GM13976 (cell line): Measurements from ENCODE around the gene SIAH2.

ENCODE experiments used
- DNase-seq: peaks from one replicate; pipeline ENCODE4 v3.0.0; 2012; ENCODE audit warnings: low spot score
- CTCF ChIP-seq: IDR thresholded peaks from 2 replicates; pipeline ENCODE4 v1.5.1; 2012; ENCODE audit warnings: borderline replicate concordance, mild to moderate bottlenecking; ENCODE audit not compliant: insufficient read depth; ENCODE audit errors: extremely low read depth, missing control alignments, control extremely low read depth
- in situ Hi-C: fragments of 300-500 bp; cut with MboI; formaldehyde crosslinking; loops from one replicate; pipeline ENCODE4 v1.12.0; 2022; ENCODE audit warnings: low sequenced_read_pairs, mixed read lengths, inconsistent platforms; ENCODE audit not compliant: unreplicated experiment

The SIAH2 gene

GRCh38 chr3:150765949-150766720, 3.2 kb upstream of the SIAH2 start:
- no peak for TF ChIP-seq CTCF
- in situ Hi-C loops: no loop called here
- no peak for DNase-seq

- in situ Hi-C loops: no loop called here
- no peak for TF ChIP-seq CTCF
- no peak for DNase-seq
These were observed 2.0 kb upstream of the SIAH2 start for GRCh38 chr3:150764967-150765366.

- TF ChIP-seq CTCF: no peak
- no peak for DNase-seq
- in situ Hi-C loops: no loop called here
These were observed 1.6 kb upstream of the SIAH2 start for GRCh38 chr3:150764566-150764965.

- in situ Hi-C loops: no loop called here
- DNase-seq: peak; percentile 63
These were observed 993 bp upstream of the SIAH2 start for GRCh38 chr3:150763841-150764483.

GRCh38 chr3:150762662-150763121, 277 bp downstream of the SIAH2 start:
- DNase-seq: no peak
- no peak for TF ChIP-seq CTCF
- in situ Hi-C loops: no loop called here

More at GRCh38 chr3:150763841-150764483, 993 bp upstream of the SIAH2 start:
- peak; percentile 51 for TF ChIP-seq CTCF

- in situ Hi-C loops: no loop called here
- TF ChIP-seq CTCF: no peak
- DNase-seq: no peak
These were observed 923 bp downstream of the SIAH2 start for GRCh38 chr3:150761831-150762661.
